ENCODE measurements around the gene ODAD4.

- TF ChIP-seq CTCF (IDR thresholded peaks at IDR 0.05) (peak in 1 of 4 experiments; percentile 15), POLR2AphosphoS5 (IDR thresholded peaks at IDR 0.05) (peak; percentile 76)
Measured at GRCh38 chr17:41965694-41966462, 35.5 kb downstream of the ODAD4 start.
